CD4-positive, alpha-beta T cell (primary cell): Measurements from ENCODE around the gene TEX14. TPM values are rescaled to one million over a fixed set of nuclear protein-coding genes. Genes with fewer than 3 reads are reported as not detected.

Experiments used
- ATAC-seq: fragments of 200-7000 bp; cut with Tn5 transposase; one replicate; pipeline ENCODE4 v1.10.0; 2022; ENCODE audit warnings: mild to moderate bottlenecking; ENCODE audit not compliant: poor library complexity
- CTCF ChIA-PET: fragments of 350-600 bp; sonication (Branson Sonifier 250); formaldehyde crosslinking; loops from one replicate; lab custom pipeline; 2021; ENCODE audit warnings: antibody characterized with exemption, inconsistent platforms; lab: Charles Lee
- POLR2A ChIA-PET: fragments of 350-600 bp; sonication (Branson Sonifier 250); formaldehyde crosslinking; loops from one replicate; lab custom pipeline; 2021; ENCODE audit warnings: antibody characterized with exemption, inconsistent platforms; lab: Charles Lee
- DNase-seq, 14 experiments: peaks; one replicate each; pipeline ENCODE4 v3.0.0-alpha.2; 2013 to 2020; ENCODE audit warnings: mixed read lengths in 2 of 14
- H3K27ac ChIP-seq, 2 donors: one replicate each; pipeline versions ENCODE4 v1.5.1 to v1.7.0; 2013; ENCODE audit warnings: low read length in 2 of 2, low read depth in 1 of 2, mild to moderate bottlenecking in 1 of 2
- H3K27me3 ChIP-seq, 2 experiments: 1 replicate in 1 of 2; 2 replicates in 1 of 2; pipeline versions ENCODE4 v1.6.1 to v1.7.0; 2013; ENCODE audit warnings: low read length in 2 of 2, control low read depth in 1 of 2, mild to moderate bottlenecking in 1 of 2, moderate library complexity in 1 of 2; ENCODE audit not compliant: insufficient read depth in 2 of 2, control insufficient read depth in 1 of 2
- H3K36me3 ChIP-seq: one replicate; pipeline ENCODE4 v1.6.1; 2013; ENCODE audit warnings: low read length, control low read depth; ENCODE audit not compliant: insufficient read depth
- H3K4me1 ChIP-seq: one replicate; pipeline ENCODE4 v1.6.1; 2013; ENCODE audit warnings: low read length, control low read depth; ENCODE audit not compliant: insufficient read depth
- H3K4me3 ChIP-seq: one replicate; pipeline ENCODE4 v1.5.1; 2013; ENCODE audit warnings: mild to moderate bottlenecking, low read length, moderate library complexity
- H3K9me3 ChIP-seq, 2 experiments: 1 replicate in 1 of 2; 2 replicates in 1 of 2; pipeline versions ENCODE4 v1.6.1 to v1.7.0; 2013; ENCODE audit warnings: low read length in 2 of 2, mild to moderate bottlenecking in 2 of 2, control low read depth in 1 of 2, moderate library complexity in 1 of 2; ENCODE audit not compliant: control insufficient read depth in 1 of 2, insufficient read depth in 1 of 2
- H3K27ac Mint-ChIP-seq: one replicate; pipeline ENCODE4 v1.8.0; 2020; ENCODE audit warnings: mixed read lengths
- H3K27me3 Mint-ChIP-seq: one replicate; pipeline ENCODE4 v1.8.0; 2021; ENCODE audit warnings: mixed read lengths
- H3K36me3 Mint-ChIP-seq: one replicate; pipeline ENCODE4 v1.8.0; 2021; ENCODE audit warnings: low read depth, mixed read lengths
- H3K4me1 Mint-ChIP-seq: one replicate; pipeline ENCODE4 v1.8.0; 2021; ENCODE audit warnings: low read depth, mixed read lengths
- H3K4me3 Mint-ChIP-seq: one replicate; pipeline ENCODE4 v1.8.0; 2020; ENCODE audit warnings: mild to moderate bottlenecking, mixed read lengths
- H3K9me3 Mint-ChIP-seq: one replicate; pipeline ENCODE4 v1.8.0; 2020; ENCODE audit warnings: mixed read lengths
- intact Hi-C, 2 experiments: fragments of 100-400 bp; cut with DNase I in 1 of 2; cut with micrococcal nuclease in 1 of 2; formaldehyde crosslinking; loops; one replicate each; pipeline versions ENCODE4 v1.15.1 to v1.9.0; 2023 to 2025; cut with DNase I, micrococcal nuclease
- total RNA-seq, 174 experiments: library from RNA in 2 of 174; stranded (reverse) in 2 of 174; gene quantifications; one replicate each; pipeline ENCODE4 v1.2.3 and lab custom pipeline; 2021 to 2026
- TF ChIP-seq, protein P1 (sequence below): fragments of 200-600 bp; IDR thresholded peaks from one replicate; pipeline ENCODE4 v1.8.0; 2022; ENCODE audit warnings: antibody characterized with exemption, mild to moderate bottlenecking

The TEX14 gene
- total RNA-seq, 2 experiments from 2014 or later, result 0.47 to 0.66 TPM

- Mint-ChIP-seq H3K4me1 (no peaks in the 10 kb centered on the region), H3K9me3 (no peaks in the 10 kb centered on the region), H3K27ac (no peak overlapping the region), H3K36me3 (no peaks in the 10 kb centered on the region), H3K4me3 (no peak overlapping the region), H3K27me3 (no peaks in the 10 kb centered on the region)
- no peaks in the 10 kb centered on the region for H3K4me1 ChIP-seq
- ATAC-seq (no peak), DNase-seq (no peak)
- H3K27me3 ChIP-seq, result no peaks in the 10 kb centered on the region
- no peak overlapping the region for H3K27ac ChIP-seq
- intact Hi-C loops, result no loop called here
- no peak overlapping the region for H3K4me3 ChIP-seq
- H3K9me3 ChIP-seq, result no peaks in the 10 kb centered on the region
- ChIA-PET POLR2A (interaction anchor here (2.3 kb wide), 1 partner anchor 9 kb away, joined by 16 read pairs; no protein-coding TSS in a partner anchor), CTCF (no interaction called here)
- TF ChIP-seq, protein P1, sequence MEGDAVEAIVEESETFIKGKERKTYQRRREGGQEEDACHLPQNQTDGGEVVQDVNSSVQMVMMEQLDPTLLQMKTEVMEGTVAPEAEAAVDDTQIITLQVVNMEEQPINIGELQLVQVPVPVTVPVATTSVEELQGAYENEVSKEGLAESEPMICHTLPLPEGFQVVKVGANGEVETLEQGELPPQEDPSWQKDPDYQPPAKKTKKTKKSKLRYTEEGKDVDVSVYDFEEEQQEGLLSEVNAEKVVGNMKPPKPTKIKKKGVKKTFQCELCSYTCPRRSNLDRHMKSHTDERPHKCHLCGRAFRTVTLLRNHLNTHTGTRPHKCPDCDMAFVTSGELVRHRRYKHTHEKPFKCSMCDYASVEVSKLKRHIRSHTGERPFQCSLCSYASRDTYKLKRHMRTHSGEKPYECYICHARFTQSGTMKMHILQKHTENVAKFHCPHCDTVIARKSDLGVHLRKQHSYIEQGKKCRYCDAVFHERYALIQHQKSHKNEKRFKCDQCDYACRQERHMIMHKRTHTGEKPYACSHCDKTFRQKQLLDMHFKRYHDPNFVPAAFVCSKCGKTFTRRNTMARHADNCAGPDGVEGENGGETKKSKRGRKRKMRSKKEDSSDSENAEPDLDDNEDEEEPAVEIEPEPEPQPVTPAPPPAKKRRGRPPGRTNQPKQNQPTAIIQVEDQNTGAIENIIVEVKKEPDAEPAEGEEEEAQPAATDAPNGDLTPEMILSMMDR, result no peak
- no peaks in the 10 kb centered on the region for H3K36me3 ChIP-seq
Measured at GRCh38 chr17:58640202-58640601, 51.6 kb downstream of the TEX14 start.

DNA sequence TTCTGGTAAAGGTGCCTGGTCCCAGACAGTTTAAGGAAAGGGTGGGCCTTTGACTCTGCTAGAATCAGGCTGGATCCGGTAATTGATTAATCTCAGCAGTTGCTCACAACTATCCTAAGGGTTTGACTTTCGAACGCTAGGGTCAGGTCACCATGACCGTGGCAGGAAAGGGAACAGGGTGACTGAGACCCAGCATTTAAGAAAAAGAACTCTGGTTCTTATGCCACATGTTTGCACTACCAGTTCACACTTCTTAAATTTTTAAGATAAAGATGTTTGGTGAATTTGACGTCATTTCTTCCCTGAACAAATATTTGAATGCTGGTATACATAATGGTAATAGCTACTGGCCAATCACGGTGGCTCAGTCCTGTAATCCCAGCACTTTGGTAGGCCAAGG lies 52.2 kb downstream of the TEX14 start:
- H3K36me3 Mint-ChIP-seq, result no peaks in the 10 kb centered on the region
- intact Hi-C loops, result loop anchor here (10.0 kb wide), 2 partner anchors 305 to 325 kb away; no protein-coding TSS in a partner anchor
- H3K4me3 Mint-ChIP-seq, result no peak overlapping the region
- no peaks in the 10 kb centered on the region for H3K27me3 ChIP-seq
- no peak overlapping the region for H3K27ac Mint-ChIP-seq
- ChIA-PET POLR2A (interaction anchor here (2.3 kb wide), 1 partner anchor 8 kb away, joined by 16 read pairs; no protein-coding TSS in a partner anchor), CTCF (no interaction called here)
- no peak overlapping the region for H3K27ac ChIP-seq
- no peaks in the 10 kb centered on the region for H3K4me1 ChIP-seq
- H3K9me3 ChIP-seq, result no peaks in the 10 kb centered on the region
- no peaks in the 10 kb centered on the region for H3K27me3 Mint-ChIP-seq
- H3K4me1 Mint-ChIP-seq, result no peaks in the 10 kb centered on the region
- TF ChIP-seq, protein P1, result no peak
- H3K9me3 Mint-ChIP-seq, result no peaks in the 10 kb centered on the region
- no peaks in the 10 kb centered on the region for H3K36me3 ChIP-seq
- no peak for DNase-seq
- no peak overlapping the region for H3K4me3 ChIP-seq
- no peak for ATAC-seq

DNA sequence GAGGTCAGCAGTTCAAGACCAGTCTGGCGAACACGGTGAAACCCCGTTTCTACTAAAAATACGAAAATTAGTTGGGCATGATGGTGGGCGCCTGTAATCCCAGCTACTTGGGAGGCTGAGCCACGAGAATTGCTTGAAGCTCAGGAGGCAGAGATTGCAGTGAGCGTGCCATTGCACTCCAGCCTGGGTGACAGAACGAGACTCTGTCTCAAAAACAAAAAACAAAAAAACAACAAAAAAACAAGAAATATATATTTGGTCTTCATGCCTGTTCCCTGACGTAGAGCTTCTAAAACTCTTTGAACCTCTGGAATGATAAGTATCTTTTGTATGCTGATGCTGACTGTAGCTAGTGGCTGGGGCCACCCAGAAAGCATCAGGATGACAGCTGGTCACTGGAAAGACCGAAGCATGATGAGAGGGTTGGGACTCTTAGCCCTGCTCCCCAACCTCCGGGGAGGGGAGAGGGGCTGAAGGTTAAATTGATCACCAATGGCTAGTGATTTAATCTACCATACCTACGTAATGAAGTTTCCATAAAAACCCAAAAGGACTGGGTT lies 54.8 kb downstream of the TEX14 start:
- H3K4me1 Mint-ChIP-seq, result no peaks in the 10 kb centered on the region
- no peaks in the 10 kb centered on the region for H3K36me3 Mint-ChIP-seq
- ATAC-seq, result no peak
- intact Hi-C loops, result loop anchor here (10.0 kb wide), 2 partner anchors 302 to 322 kb away; no protein-coding TSS in a partner anchor
- no peaks in the 10 kb centered on the region for H3K36me3 ChIP-seq
- H3K27me3 ChIP-seq, result no peaks in the 10 kb centered on the region
- H3K9me3 ChIP-seq, result no peaks in the 10 kb centered on the region
- ChIA-PET POLR2A (no interaction called here), CTCF (no interaction called here)
- no peaks in the 10 kb centered on the region for H3K27me3 Mint-ChIP-seq
- DNase-seq, result no peak
- TF ChIP-seq, protein P1, result no peak
- H3K4me1 ChIP-seq, result peaks cover 5% of the 10 kb centered on the region
- H3K4me3 ChIP-seq, result no peak overlapping the region
- H3K27ac Mint-ChIP-seq, result no peak overlapping the region
- H3K4me3 Mint-ChIP-seq, result no peak overlapping the region
- no peaks in the 10 kb centered on the region for H3K9me3 Mint-ChIP-seq
- H3K27ac ChIP-seq, result no peak overlapping the region
